H9 (cell line): ENCODE data around the gene MXRA7. TPM values are rescaled to one million over a fixed set of nuclear protein-coding genes. Genes with fewer than 3 reads are reported as not detected.

Experiments used
- DNase-seq: peaks from one replicate; pipeline ENCODE4 v3.0.0-alpha.2; 2017
- H2AFZ ChIP-seq: one replicate; pipeline ENCODE4 v1.6.1; 2013; ENCODE audit warnings: mild to moderate bottlenecking, low read length, control low read depth, moderate library complexity
- H2AK5ac ChIP-seq: 2 replicates; pipeline ENCODE4 v1.6.1; 2013; ENCODE audit warnings: low read length, control low read depth, mixed read lengths; ENCODE audit not compliant: insufficient read length
- H2BK120ac ChIP-seq: one replicate; pipeline ENCODE4 v1.6.1; 2013; ENCODE audit warnings: low read depth, mild to moderate bottlenecking, low read length, control low read depth, inconsistent platforms; ENCODE audit not compliant: poor library complexity, severe bottlenecking
- H2BK12ac ChIP-seq: 2 replicates; pipeline ENCODE4 v1.6.1; 2013; ENCODE audit warnings: low read length, control low read depth, mixed read lengths, low read depth; ENCODE audit not compliant: insufficient read length
- H2BK15ac ChIP-seq: 2 replicates; pipeline ENCODE4 v1.6.1; 2013; ENCODE audit warnings: low read depth, low read length, control low read depth
- H2BK20ac ChIP-seq: one replicate; pipeline ENCODE4 v1.6.1; 2013; ENCODE audit warnings: low read depth, mild to moderate bottlenecking, low read length, control low read depth, inconsistent platforms; ENCODE audit not compliant: poor library complexity, severe bottlenecking
- H2BK5ac ChIP-seq: 2 replicates; pipeline ENCODE4 v1.6.1; 2013; ENCODE audit warnings: low read length, control low read depth, mixed read lengths; ENCODE audit not compliant: insufficient read length
- H3K14ac ChIP-seq: 2 replicates; pipeline ENCODE4 v1.6.1; 2013; ENCODE audit warnings: low read length, control low read depth; ENCODE audit not compliant: insufficient read depth
- H3K18ac ChIP-seq: 2 replicates; pipeline ENCODE4 v1.6.1; 2013; ENCODE audit warnings: low read depth, mild to moderate bottlenecking, mixed read lengths, low read length, control low read depth; ENCODE audit not compliant: insufficient read length
- H3K23ac ChIP-seq: 2 replicates; pipeline ENCODE4 v1.6.1; 2013; ENCODE audit warnings: low read length, control low read depth, mixed read lengths, low read depth; ENCODE audit not compliant: insufficient read length
- H3K23me2 ChIP-seq: 2 replicates; pipeline ENCODE4 v1.6.1; 2013; ENCODE audit warnings: low read depth, mild to moderate bottlenecking, mixed read lengths, low read length, control low read depth; ENCODE audit not compliant: insufficient read length, poor library complexity, severe bottlenecking
- H3K27ac ChIP-seq: 2 replicates; pipeline ENCODE4 v1.5.1; 2013; ENCODE audit warnings: low read length, control low read depth, mixed read lengths, low read depth; ENCODE audit not compliant: insufficient read length
- H3K27me3 ChIP-seq: 2 replicates; pipeline ENCODE4 v1.6.1; 2013; ENCODE audit warnings: low read length, control low read depth, inconsistent platforms; ENCODE audit not compliant: insufficient read depth
- H3K4ac ChIP-seq: 2 replicates; pipeline ENCODE4 v1.6.1; 2013; ENCODE audit warnings: low read depth, mild to moderate bottlenecking, control low read depth, inconsistent platforms, low read length, moderate library complexity
- H3K4me1 ChIP-seq: 2 replicates; pipeline ENCODE4 v1.6.1; 2013; ENCODE audit warnings: low read length, control low read depth, inconsistent platforms; ENCODE audit not compliant: insufficient read depth
- H3K4me2 ChIP-seq: 2 replicates; pipeline ENCODE4 v1.6.1; 2013; ENCODE audit warnings: low read length, control low read depth, mixed read lengths; ENCODE audit not compliant: insufficient read length, insufficient read depth
- H3K56ac ChIP-seq: 2 replicates; pipeline ENCODE4 v1.6.1; 2013; ENCODE audit warnings: low read depth, mild to moderate bottlenecking, mixed read lengths, low read length, control low read depth; ENCODE audit not compliant: insufficient read length
- H3K79me1 ChIP-seq: 2 replicates; pipeline ENCODE4 v1.6.1; 2013; ENCODE audit warnings: low read depth, mild to moderate bottlenecking, moderate library complexity, low read length, control low read depth, inconsistent platforms; ENCODE audit not compliant: insufficient read depth, poor library complexity, severe bottlenecking
- H3K79me2 ChIP-seq: 2 replicates; pipeline ENCODE4 v1.6.1; 2013; ENCODE audit warnings: low read length, control low read depth, inconsistent platforms; ENCODE audit not compliant: insufficient read depth
- H3K9ac ChIP-seq: 2 replicates; pipeline ENCODE4 v1.6.1; 2013; ENCODE audit warnings: low read length, control low read depth, mixed read lengths; ENCODE audit not compliant: insufficient read length; ENCODE audit errors: extremely low read depth
- H3K9me3 ChIP-seq: one replicate; pipeline ENCODE4 v1.6.1; 2013; ENCODE audit warnings: low read depth, low read length, inconsistent platforms; ENCODE audit not compliant: control insufficient read depth
- H3T11ph ChIP-seq: one replicate; pipeline ENCODE4 v1.6.1; 2013; ENCODE audit warnings: mild to moderate bottlenecking, low read length, control low read depth, inconsistent platforms
- H4K20me1 ChIP-seq: one replicate; pipeline ENCODE4 v1.6.1; 2013; ENCODE audit not compliant: control insufficient read depth, insufficient read length, insufficient read depth
- H4K5ac ChIP-seq: 2 replicates; pipeline ENCODE4 v1.6.1; 2013; ENCODE audit warnings: low read depth, mild to moderate bottlenecking, mixed read lengths, low read length, control low read depth; ENCODE audit not compliant: insufficient read length
- H4K8ac ChIP-seq: replicated peaks from 2 replicates; pipeline ENCODE4 v1.6.1; 2013; ENCODE audit warnings: low read length, control low read depth, mixed read lengths, low read depth; ENCODE audit not compliant: insufficient read length
- H4K91ac ChIP-seq: 2 replicates; pipeline ENCODE4 v1.6.1; 2013; ENCODE audit warnings: low read depth, mild to moderate bottlenecking, moderate library complexity, mixed read lengths, low read length, control low read depth; ENCODE audit not compliant: insufficient read length
- H3K27ac Mint-ChIP-seq, 3 experiments: 2 replicates in 2 of 3; 3 replicates in 1 of 3; pipeline ENCODE4 v1.8.0; 2020 to 2021; ENCODE audit warnings: mixed read lengths in 3 of 3, mild to moderate bottlenecking in 1 of 3, moderate library complexity in 1 of 3
- H3K27me3 Mint-ChIP-seq: 2 replicates; pipeline ENCODE4 v1.8.0; 2021; ENCODE audit warnings: low read depth, mild to moderate bottlenecking, moderate library complexity, mixed read lengths
- H3K36me3 Mint-ChIP-seq, 3 experiments: 2 replicates in 2 of 3; 3 replicates in 1 of 3; pipeline ENCODE4 v1.8.0; 2020 to 2021; ENCODE audit warnings: low read depth in 3 of 3, mixed read lengths in 3 of 3; ENCODE audit not compliant: insufficient read depth in 1 of 3
- H3K4me1 Mint-ChIP-seq, 2 experiments: 2 replicates each; pipeline ENCODE4 v1.8.0; 2020; ENCODE audit warnings: mixed read lengths in 2 of 2
- H3K4me3 Mint-ChIP-seq, 2 experiments: 2 replicates in 1 of 2; 3 replicates in 1 of 2; pipeline ENCODE4 v1.8.0; 2020 to 2021; ENCODE audit warnings: mild to moderate bottlenecking in 2 of 2, mixed read lengths in 2 of 2, moderate library complexity in 1 of 2
- H3K9me3 Mint-ChIP-seq, 2 experiments: 2 replicates in 1 of 2; 3 replicates in 1 of 2; pipeline ENCODE4 v1.8.0; 2020; ENCODE audit warnings: mild to moderate bottlenecking in 2 of 2, mixed read lengths in 2 of 2, moderate library complexity in 1 of 2
- WGBS: extraction: QIAGEN DNeasy Blood & Tissue Kit; methylation state at CpG from one replicate; pipeline ENCODE4 v1.1.7; 2013; ENCODE audit warnings: missing lambda C conversion rate, low lambda C conversion rate, mixed read lengths; ENCODE audit not compliant: insufficient read length; ENCODE audit errors: extremely low coverage; 5-methylcytosine and 5-hydroxymethylcytosine counted together
- total RNA-seq: library from RNA; stranded (reverse); gene quantifications from 2 replicates; pipeline ENCODE4 v1.2.1, GENCODE V29; 2021
- TF ChIP-seq, protein P1 (sequence below): fragments of 200-600 bp; sonication (generic); conservative IDR thresholded peaks from 3 replicates; pipeline ENCODE4 v1.8.0; 2021; ENCODE audit warnings: antibody characterized with exemption, mild to moderate bottlenecking

The MXRA7 gene
- total RNA-seq, 1 experiment from 2014 or later = 28.2 TPM

DNA sequence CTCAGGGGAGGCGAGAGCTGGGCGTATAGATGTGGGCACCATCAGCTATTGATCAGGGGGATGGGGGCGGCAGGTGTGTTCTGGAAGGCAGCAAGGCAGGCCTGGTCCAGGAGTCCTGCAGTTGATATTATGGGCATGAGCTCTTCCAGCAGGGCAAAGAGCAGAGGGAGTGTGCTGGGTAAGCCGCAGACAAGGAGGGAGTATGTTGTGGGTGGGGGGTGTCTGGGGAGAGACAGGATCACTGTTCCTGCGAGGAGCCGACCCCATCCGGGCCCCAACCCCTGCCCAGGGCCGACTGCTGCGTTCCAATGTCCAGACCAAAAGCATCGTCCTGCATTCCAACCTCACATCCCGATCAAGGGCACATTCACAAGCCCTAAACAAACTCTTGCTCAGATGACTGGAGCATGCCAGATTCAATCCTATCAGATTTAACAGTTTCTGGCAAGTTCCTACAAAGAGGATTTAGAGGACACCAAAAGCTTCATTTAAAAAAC, 9.2 kb downstream of the MXRA7 start:
- Histone ChIP-seq H2BK15ac (no peak overlapping the region), H2BK5ac (no peak overlapping the region), H4K8ac (no peak overlapping the region), H2AK5ac (no peak overlapping the region), H2BK20ac (no peak overlapping the region), H3K14ac (0 out of 2 replicates have a peak overlapping the region, but pooled peaks have one; percentile 23), H3K23me2 (no peaks in the 10 kb centered on the region), H2AFZ (no peak overlapping the region), H3K79me2 (no peaks in the 10 kb centered on the region), H3K23ac (no peak overlapping the region), H3K9me3 (no peaks in the 10 kb centered on the region), H3K4ac (no peak overlapping the region), H4K5ac (no peak overlapping the region), H3K9ac (no peak overlapping the region), H2BK120ac (no peak overlapping the region), H3T11ph (no peak overlapping the region), H3K4me1 (peaks cover 5% of the 10 kb centered on the region; the same call in 1 of the 2 replicates), H3K27me3 (no peaks in the 10 kb centered on the region), H4K20me1 (no peaks in the 10 kb centered on the region), H2BK12ac (no peak overlapping the region), H3K27ac (no peak overlapping the region), H4K91ac (no peak overlapping the region), H3K56ac (no peak overlapping the region), H3K18ac (no peak overlapping the region), H3K4me2 (no peak overlapping the region), H3K79me1 (no peaks in the 10 kb centered on the region)
- H3K9me3 Mint-ChIP-seq = no peaks in the 10 kb centered on the region
- H3K27ac Mint-ChIP-seq = peak overlapping the region in 2 of 3 experiments; percentile 48 to 77; a peak in 4 of 7 replicates
- no peak for DNase-seq
- TF ChIP-seq, protein P1, sequence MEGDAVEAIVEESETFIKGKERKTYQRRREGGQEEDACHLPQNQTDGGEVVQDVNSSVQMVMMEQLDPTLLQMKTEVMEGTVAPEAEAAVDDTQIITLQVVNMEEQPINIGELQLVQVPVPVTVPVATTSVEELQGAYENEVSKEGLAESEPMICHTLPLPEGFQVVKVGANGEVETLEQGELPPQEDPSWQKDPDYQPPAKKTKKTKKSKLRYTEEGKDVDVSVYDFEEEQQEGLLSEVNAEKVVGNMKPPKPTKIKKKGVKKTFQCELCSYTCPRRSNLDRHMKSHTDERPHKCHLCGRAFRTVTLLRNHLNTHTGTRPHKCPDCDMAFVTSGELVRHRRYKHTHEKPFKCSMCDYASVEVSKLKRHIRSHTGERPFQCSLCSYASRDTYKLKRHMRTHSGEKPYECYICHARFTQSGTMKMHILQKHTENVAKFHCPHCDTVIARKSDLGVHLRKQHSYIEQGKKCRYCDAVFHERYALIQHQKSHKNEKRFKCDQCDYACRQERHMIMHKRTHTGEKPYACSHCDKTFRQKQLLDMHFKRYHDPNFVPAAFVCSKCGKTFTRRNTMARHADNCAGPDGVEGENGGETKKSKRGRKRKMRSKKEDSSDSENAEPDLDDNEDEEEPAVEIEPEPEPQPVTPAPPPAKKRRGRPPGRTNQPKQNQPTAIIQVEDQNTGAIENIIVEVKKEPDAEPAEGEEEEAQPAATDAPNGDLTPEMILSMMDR = no peak
- H3K36me3 Mint-ChIP-seq = no peaks in the 10 kb centered on the region
- no CpG with 5 or more reads among the region's 11 CpGs for whole genome bisulfite sequencing
- H3K4me3 Mint-ChIP-seq = peak overlapping the region; percentile 10 to 14; a peak in 1 of 5 replicates
- peaks cover 35 to 56% of the 10 kb centered on the region in 2 experiments for H3K4me1 Mint-ChIP-seq
- H3K27me3 Mint-ChIP-seq = peaks cover 2% of the 10 kb centered on the region
